Measurements from ENCODE around the gene ZNF23.
"Not testable (repeated sequence)": the region's sequence is repeated elsewhere in the genome, so short reads cannot be mapped to it uniquely, and the experiment has no call there.

The ZNF23 gene

GRCh38 chr16:71461686-71462648 is at the start of gene ZNF23:
ZNF23 (minus strand) TSS chr16:71462247; CDS start chr16:71456796, 5,451 bp downstream.
- no peak for TF ChIP-seq CTCF (IDR thresholded peaks at IDR 0.05; ENCODE audit: low read length, missing control alignments)
- DNase-seq (ENCODE audit: low read depth), result peak; percentile 81
- H3K4me3 ChIP-seq (replicated peaks; ENCODE audit: low read depth, low read length), result peak within 1 kb of the TSS; percentile 84

- DNase-seq (ENCODE audit: low read depth), result no peak
- TF ChIP-seq CTCF (IDR thresholded peaks at IDR 0.05; ENCODE audit: low read length, missing control alignments), result no peak
- H3K4me3 ChIP-seq (replicated peaks; ENCODE audit: low read depth, low read length), result no peak overlapping the region
Measured at GRCh38 chr16:71507061-71507460, 45.0 kb upstream of the ZNF23 start.

GRCh38 chr16:71504901-71505300 is 42.9 kb upstream of the ZNF23 start:
- TF ChIP-seq CTCF (IDR thresholded peaks at IDR 0.05; ENCODE audit: low read length, missing control alignments), result no peak
- no peak for DNase-seq (ENCODE audit: low read depth)
- no peak overlapping the region for H3K4me3 ChIP-seq (replicated peaks; ENCODE audit: low read depth, low read length)

GRCh38 chr16:71504051-71504450 is 42.0 kb upstream of the ZNF23 start:
- H3K4me3 ChIP-seq (replicated peaks; ENCODE audit: low read depth, low read length); DNase-seq (ENCODE audit: low read depth): not testable (repeated sequence)

- no peak for TF ChIP-seq CTCF (IDR thresholded peaks at IDR 0.05; ENCODE audit: low read length, missing control alignments)
Measured at GRCh38 chr16:71501547-71501946, 39.5 kb upstream of the ZNF23 start.

GRCh38 chr16:71500964-71501363 is 38.9 kb upstream of the ZNF23 start:
- H3K4me3 ChIP-seq (replicated peaks; ENCODE audit: low read depth, low read length), result no peak overlapping the region
- no peak for TF ChIP-seq CTCF (IDR thresholded peaks at IDR 0.05; ENCODE audit: low read length, missing control alignments)
- DNase-seq (ENCODE audit: low read depth), result no peak

More at GRCh38 chr16:71501547-71501946, 39.5 kb upstream of the ZNF23 start:
- no peak overlapping the region for H3K4me3 ChIP-seq (replicated peaks; ENCODE audit: low read depth, low read length)
- DNase-seq (ENCODE audit: low read depth), result no peak

GRCh38 chr16:71499775-71500364 is 37.8 kb upstream of the ZNF23 start:
- peak; percentile 75 for TF ChIP-seq CTCF (IDR thresholded peaks at IDR 0.05; ENCODE audit: low read length, missing control alignments)
- peak; percentile 79 for DNase-seq (ENCODE audit: low read depth)
- no peak overlapping the region for H3K4me3 ChIP-seq (replicated peaks; ENCODE audit: low read depth, low read length)

Data from fibroblast of pulmonary artery (primary cell).